Epithelial cell of proximal tubule (primary cell): Measurements from ENCODE around the gene TM9SF2. TPM values are rescaled to one million over a fixed set of nuclear protein-coding genes. Genes with fewer than 3 reads are reported as not detected.

Experiments used
- DNase-seq: peaks from one replicate; pipeline ENCODE4 v3.0.0-alpha.2; 2011; ENCODE audit warnings: low read depth
- H3K4me3 ChIP-seq: 2 replicates; pipeline ENCODE4 v1.5.1; 2011; ENCODE audit warnings: low read depth, mild to moderate bottlenecking, low read length
- CTCF ChIP-seq: conservative IDR thresholded peaks from 2 replicates; pipeline ENCODE4 v1.5.1; 2012; ENCODE audit warnings: low read depth, mild to moderate bottlenecking, low read length
- total RNA-seq: library from RNA; depleted of rRNA; stranded (reverse); fragments of >200 nt; gene quantifications from 2 replicates; pipeline ENCODE4 v1.2.3, GENCODE V29; 2015

TM9SF2 gene
- total RNA-seq, 1 donor from 2014 or later: 114 TPM

- TF ChIP-seq CTCF: no peak
Measured at GRCh38 chr13:99465454-99465853, 35.8 kb upstream of the TM9SF2 start.

GRCh38 chr13:99467764-99468163 lies 33.5 kb upstream of the TM9SF2 start:
- no peak for TF ChIP-seq CTCF
- no peak overlapping the region for H3K4me3 ChIP-seq
- DNase-seq: peak; percentile 1

More at GRCh38 chr13:99465454-99465853, 35.8 kb upstream of the TM9SF2 start:
- DNase-seq: no peak
- H3K4me3 ChIP-seq: no peak overlapping the region

- no peak for TF ChIP-seq CTCF
- no peak overlapping the region for H3K4me3 ChIP-seq
- DNase-seq: no peak
Measured at GRCh38 chr13:99469041-99469440, 32.2 kb upstream of the TM9SF2 start.

- H3K4me3 ChIP-seq: no peak overlapping the region
- TF ChIP-seq CTCF: no peak
- DNase-seq: no peak
Measured at GRCh38 chr13:99470027-99470426, 31.2 kb upstream of the TM9SF2 start.

- no peak overlapping the region for H3K4me3 ChIP-seq
- DNase-seq: no peak
- no peak for TF ChIP-seq CTCF
Measured at GRCh38 chr13:99471221-99472121, 29.8 kb upstream of the TM9SF2 start.

GRCh38 chr13:99472122-99472440 lies 29.2 kb upstream of the TM9SF2 start:
- no peak overlapping the region for H3K4me3 ChIP-seq
- no peak for TF ChIP-seq CTCF

GRCh38 chr13:99473515-99473914 lies 27.8 kb upstream of the TM9SF2 start:
- TF ChIP-seq CTCF: no peak
- no peak for DNase-seq
- no peak overlapping the region for H3K4me3 ChIP-seq

More at GRCh38 chr13:99472122-99472440, 29.2 kb upstream of the TM9SF2 start:
- DNase-seq: no peak
